ENCODE results near the gene SLC2A9.

The SLC2A9 gene

DNA sequence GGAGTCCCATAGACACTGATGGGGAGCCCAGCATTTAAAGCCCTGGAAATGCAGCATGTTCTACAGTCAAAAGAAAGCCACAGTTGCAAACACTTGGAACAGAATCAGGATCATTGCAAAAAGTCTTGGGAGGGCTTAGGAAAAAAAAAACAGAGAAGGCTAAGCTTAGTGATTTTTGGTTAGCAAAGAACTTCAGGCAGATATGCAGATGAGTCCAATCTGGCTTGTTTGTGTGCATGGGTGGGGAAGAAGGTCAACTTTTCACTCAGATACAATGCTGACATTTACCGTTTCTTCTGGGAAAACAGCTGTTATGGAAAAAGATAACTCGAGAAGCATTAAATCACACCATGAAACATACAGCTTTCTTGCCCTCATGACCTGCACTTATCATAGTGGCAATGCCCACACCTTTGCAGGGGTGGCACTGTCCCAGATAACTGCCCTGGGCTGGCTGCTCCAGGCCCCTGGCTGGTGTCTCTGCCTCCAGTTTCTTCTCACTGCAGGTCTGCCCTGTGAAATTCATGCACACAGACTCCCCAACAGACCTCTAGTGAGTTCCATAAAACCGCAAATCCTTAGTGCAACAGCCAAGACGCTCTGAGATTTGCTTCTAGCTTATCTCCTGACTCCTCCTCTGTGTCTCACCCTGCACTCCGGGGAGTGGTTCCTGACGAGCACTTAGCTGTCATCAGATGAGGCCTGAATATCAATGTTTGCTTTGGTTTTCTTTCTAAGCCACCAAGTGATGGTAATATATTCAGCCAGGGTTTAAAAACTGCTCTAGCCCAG is 140.7 kb downstream of the SLC2A9 start:
- DNase-seq: no peak

GRCh38 chr4:9877123-9877522 is 144.2 kb downstream of the SLC2A9 start:
- no peak for DNase-seq

GRCh38 chr4:9875516-9875915 is 145.8 kb downstream of the SLC2A9 start:
- DNase-seq: no peak

GRCh38 chr4:9874385-9874784 is 146.9 kb downstream of the SLC2A9 start:
- no peak for DNase-seq

- DNase-seq: no peak
These were observed 151.0 kb downstream of the SLC2A9 start for GRCh38 chr4:9870165-9870790.

- DNase-seq: no peak
These were observed 153.4 kb downstream of the SLC2A9 start for GRCh38 chr4:9867751-9868425.

GRCh38 chr4:9866931-9867330 is 154.4 kb downstream of the SLC2A9 start:
- no peak for DNase-seq

DNA sequence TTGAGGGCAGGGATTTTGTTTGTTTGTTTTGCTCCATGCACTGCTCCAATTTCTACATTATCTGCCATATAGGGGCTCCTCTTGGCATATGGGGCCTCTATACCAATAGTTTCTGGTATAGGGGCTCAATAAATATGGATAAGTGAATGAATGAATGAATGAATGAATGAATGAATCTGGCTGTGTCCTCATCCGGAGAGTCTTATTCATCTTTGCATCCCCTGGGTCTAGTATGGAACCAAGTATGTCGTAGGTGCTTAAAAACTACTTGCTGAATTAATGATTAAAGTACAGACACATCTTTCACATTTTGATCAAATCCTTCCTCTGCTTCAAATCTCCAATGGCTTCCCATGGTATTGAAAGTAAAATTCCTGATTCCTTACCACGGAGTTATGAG is 159.7 kb downstream of the SLC2A9 start:
- DNase-seq: no peak

GRCh38 chr4:9859810-9860209 is 161.5 kb downstream of the SLC2A9 start:
- no peak for DNase-seq

GRCh38 chr4:9849538-9849920 is 171.8 kb downstream of the SLC2A9 start:
- DNase-seq: no peak

- DNase-seq: no peak
These were observed 173.1 kb downstream of the SLC2A9 start for GRCh38 chr4:9847968-9848748.

DNA sequence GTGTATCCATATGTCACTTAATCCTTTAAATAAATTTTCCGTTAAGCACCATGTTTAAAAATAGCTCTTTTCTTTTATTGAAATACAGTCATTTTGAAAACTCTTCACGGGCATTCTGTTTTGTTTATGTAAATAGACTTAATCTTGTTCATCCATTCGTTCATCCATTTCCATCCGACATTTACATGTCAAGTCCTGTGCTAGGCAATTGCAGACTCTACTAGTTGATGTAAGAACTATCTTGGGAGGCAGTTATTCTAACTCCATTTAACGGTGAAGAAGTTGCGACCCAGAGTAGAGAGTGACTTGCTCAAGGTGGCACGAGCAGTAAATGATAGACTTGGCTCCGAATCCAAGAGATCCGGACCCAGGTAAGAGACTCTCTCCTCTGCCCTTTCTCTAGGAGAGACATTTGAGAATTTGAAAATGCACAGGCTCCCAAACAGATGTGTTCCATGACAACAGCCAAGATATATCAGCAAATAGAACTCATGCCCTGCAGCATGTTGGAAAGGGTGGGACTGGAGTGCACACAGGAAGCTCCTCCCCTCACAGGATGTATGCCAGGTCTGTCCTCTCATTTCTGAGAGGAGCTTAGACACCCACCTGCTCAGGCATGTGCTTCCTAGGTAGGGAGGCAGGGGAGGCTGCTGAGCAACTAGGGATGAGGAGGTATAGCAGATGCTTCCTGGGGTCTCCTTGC is 175.4 kb downstream of the SLC2A9 start:
- DNase-seq: no peak

- no peak for DNase-seq
These were observed 180.2 kb downstream of the SLC2A9 start for GRCh38 chr4:9841072-9841471.

DNA sequence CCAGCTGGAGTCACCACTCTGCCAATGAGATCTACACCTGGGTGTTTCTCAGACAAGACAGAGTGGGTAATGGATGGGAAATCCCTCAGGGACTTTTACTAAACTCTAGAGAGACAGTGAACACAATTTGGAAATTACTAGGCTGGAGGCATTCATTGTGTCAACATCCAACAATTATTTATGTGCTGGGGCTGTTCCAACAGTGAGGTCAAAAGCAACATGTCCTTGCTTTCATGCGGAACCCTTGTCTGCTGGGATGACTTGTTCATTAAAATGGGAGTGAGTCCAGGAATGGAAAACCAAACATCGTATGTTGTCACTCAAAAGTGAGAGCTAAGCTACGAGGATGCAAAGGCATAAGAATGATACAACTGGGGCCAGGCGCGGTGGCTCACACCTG is 185.9 kb downstream of the SLC2A9 start:
- DNase-seq: no peak

DNA sequence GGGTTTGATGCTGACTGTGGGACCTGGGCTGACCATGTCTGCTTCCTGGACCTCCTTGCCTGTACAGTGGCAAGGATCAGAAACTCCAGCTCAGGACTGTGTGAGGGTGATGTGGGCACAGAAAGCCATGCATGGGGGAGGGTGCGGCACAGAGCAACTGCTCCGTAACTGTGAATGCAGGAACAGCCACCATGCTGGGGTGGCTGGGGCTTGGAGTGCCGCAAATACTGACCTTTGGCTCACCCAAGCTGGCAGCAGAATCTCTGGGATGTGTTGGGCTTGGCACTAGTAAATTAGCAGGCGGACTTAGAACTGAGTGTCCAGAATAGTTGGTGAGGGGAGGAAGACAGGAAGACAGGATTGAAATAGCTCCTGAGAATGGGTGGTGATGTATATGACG is 187.9 kb downstream of the SLC2A9 start:
- DNase-seq: no peak

DNA sequence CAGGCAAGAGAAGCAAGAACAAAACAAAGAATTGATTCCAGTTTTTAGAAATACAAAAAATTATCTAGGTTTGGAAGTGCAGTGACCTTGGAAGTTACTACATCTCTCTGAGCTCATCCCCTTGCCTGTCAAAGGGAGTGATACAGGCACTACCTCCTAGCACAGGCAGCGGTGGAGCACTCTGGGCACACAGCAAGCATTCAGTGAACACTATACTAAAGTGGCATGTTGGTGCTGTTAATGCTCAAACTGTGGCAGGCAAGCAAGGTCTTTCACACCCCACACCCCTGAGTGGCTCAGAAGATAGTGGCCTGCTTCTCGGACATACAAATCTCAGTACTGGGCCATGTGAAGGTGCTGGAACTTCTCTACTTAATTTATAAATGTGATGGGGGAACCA is 188.7 kb downstream of the SLC2A9 start:
- no peak for DNase-seq

DNA sequence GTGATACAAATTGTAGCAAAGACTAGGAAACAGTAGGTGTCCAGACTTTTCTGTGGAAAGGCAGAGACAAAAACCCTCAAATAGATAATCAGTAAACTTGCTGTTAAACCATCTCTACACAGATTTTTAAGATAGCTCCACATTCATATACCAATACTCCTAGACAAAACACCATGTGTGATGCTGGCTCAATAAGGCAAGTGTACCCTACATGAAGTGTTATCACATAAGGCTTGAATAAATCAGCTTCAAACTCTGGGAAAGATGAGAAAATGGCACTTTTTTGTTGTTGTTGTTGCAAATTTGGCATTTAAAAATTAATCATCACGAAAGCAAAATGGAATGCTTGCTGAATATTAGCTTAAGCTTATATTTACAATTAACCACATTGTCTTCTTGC is 194.7 kb downstream of the SLC2A9 start:
- no peak for DNase-seq

GRCh38 chr4:9825049-9825448 is 196.2 kb downstream of the SLC2A9 start:
- no peak for DNase-seq

DNA sequence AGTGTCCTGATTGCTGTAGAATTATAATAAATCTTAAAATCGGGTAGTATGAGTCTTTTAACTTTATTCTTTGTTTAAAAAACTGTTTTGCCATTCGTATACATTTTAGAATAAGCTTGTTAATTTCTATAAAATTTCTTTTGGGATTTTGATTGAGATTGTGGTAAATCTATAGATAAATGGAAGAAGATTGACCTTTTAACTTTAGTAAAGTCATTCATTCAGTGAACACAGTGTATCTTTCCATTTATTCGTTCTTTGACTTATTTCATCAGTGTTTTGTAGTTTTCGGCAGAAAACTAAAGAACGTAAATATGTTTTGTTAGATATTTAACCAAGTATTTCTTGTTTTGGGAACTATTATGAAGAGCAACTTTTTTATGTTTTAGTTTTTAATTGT is 201.0 kb downstream of the SLC2A9 start:
- DNase-seq: no peak

DNA sequence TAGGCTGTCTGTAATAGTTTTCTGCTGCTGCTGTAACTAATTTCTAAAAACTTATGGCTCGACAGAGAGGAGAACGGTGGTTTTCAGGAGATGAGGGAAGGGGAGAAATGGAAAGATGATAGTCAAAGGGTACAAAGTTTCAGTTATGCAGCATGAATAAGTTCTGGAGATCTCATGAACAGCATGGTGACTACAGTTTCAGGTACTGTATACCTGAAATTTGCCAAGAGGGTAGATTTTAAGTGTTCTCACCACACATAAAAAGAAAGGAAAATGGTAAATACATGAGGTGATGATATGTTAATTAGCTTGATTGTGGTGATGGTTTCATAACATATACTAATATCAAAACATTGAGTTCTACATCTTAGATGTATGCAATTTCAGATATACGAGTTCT is 205.0 kb downstream of the SLC2A9 start:
- no peak for DNase-seq

DNA sequence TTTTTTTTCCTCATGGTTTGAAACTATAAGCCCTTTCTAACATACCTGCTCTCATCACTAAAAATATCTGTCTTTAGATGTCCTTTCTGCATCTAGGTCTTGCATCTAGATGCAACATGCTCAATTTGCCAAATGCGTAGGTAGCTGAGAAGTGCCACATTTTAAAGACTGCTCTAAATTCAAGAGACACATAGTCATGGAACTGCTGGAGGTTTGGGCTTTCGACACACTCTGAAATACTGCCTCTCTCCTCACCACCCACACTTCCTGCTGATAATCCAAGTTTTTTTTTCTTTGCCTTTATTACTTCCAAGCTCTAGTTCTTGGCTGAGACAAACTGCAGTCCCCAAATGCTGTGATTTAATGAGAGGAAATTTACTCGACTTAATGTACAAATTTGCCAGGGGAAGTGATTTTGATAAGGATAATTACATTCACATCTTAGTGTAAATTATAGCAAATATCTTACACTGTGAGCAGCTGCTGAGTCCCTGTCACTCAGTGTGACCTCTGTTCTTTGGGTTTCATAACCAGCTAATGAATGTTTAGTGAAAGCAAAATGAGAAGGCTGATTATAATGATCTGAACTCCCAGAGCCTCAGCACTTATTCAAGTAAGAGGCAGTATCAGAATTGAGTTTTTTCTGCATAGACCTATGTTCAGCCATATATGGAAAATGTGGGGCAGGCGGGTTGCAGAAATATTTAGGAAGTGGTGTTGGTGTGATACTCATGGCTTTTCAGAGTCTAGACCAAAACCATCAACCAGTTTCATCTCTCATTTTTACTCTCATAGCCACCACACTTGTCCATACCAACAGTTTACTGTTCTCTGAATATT is 208.6 kb downstream of the SLC2A9 start:
- no peak for DNase-seq

- DNase-seq: no peak
These were observed 209.5 kb downstream of the SLC2A9 start for GRCh38 chr4:9811806-9812205.

All from CD4-positive, alpha-beta T cell treated with Interleukin-17A for 1 hour (primary cell).